ENCODE results near the gene PPP4R3C.
"Not testable (repeated sequence)": the region's sequence is repeated elsewhere in the genome, so short reads cannot be mapped to it uniquely, and the experiment has no call there.

PPP4R3C gene

GRCh38 chrX:27463187-27463586 is at the start of gene PPP4R3C:
PPP4R3C (minus strand) TSS chrX:27463341; CDS start chrX:27463296, 45 bp downstream.
- DNase-seq (ENCODE audit: low read depth), result no peak

- no peak for DNase-seq (ENCODE audit: low read depth)
Measured at GRCh38 chrX:27491397-27491796, 28.3 kb upstream of the PPP4R3C start.

GRCh38 chrX:27466051-27466450 is 2.9 kb upstream of the PPP4R3C start:
- no peak for DNase-seq (ENCODE audit: low read depth)

GRCh38 chrX:27465036-27465435 is 1.9 kb upstream of the PPP4R3C start:
- no peak for DNase-seq (ENCODE audit: low read depth)

- not testable (repeated sequence) for DNase-seq (ENCODE audit: low read depth)
Measured at GRCh38 chrX:27459129-27459528, 4.0 kb downstream of the PPP4R3C start.

- DNase-seq (ENCODE audit: low read depth), result not testable (repeated sequence)
Measured at GRCh38 chrX:27458544-27458943, 4.6 kb downstream of the PPP4R3C start.

GRCh38 chrX:27451324-27451723 is 11.8 kb downstream of the PPP4R3C start:
- no peak for DNase-seq (ENCODE audit: low read depth)

GRCh38 chrX:27446423-27446822 is 16.7 kb downstream of the PPP4R3C start:
- no peak for DNase-seq (ENCODE audit: low read depth)

- no peak for DNase-seq (ENCODE audit: low read depth)
Measured at GRCh38 chrX:27445438-27445837, 17.7 kb downstream of the PPP4R3C start.

GRCh38 chrX:27444093-27444908 is 18.8 kb downstream of the PPP4R3C start:
- DNase-seq (ENCODE audit: low read depth), result no peak

GRCh38 chrX:27442392-27442791 is 20.7 kb downstream of the PPP4R3C start:
- not testable (repeated sequence) for DNase-seq (ENCODE audit: low read depth)

- DNase-seq (ENCODE audit: low read depth), result no peak
Measured at GRCh38 chrX:27439771-27440170, 23.4 kb downstream of the PPP4R3C start.

GRCh38 chrX:27438937-27439336 is 24.2 kb downstream of the PPP4R3C start:
- no peak for DNase-seq (ENCODE audit: low read depth)

GRCh38 chrX:27435031-27435430 is 28.1 kb downstream of the PPP4R3C start:
- DNase-seq (ENCODE audit: low read depth), result no peak

All from stimulated activated CD8-positive, alpha-beta memory T cell treated with anti-CD3 and anti-CD28 coated beads, Interleukin-15, amount 100 ng/mL, for 24 hours (primary cell).